ENCODE data around the gene LYPLAL1. TPM values are rescaled to one million over a fixed set of nuclear protein-coding genes. Genes with fewer than 3 reads are reported as not detected.

LYPLAL1 gene
- total and polyA plus RNA-seq, 2 of the 13 experiments (the other 11 are each of a cell fraction or from before 2014, with no cell fraction given) = 17.0 to 31.6 TPM

- no peak overlapping the region for H3K4me3 ChIP-seq (replicated peaks in 1 of 3; ENCODE audit: insufficient read depth in 1 of 3, low read depth in 2 of 3, low read length in 3 of 3)
- ATAC-seq (no peak), FAIRE-seq (no peak), DNase-seq (ENCODE audit: low spot score) (no peak)
- 25% methylated on average over 1 of the region's 1 CpG for WGBS (ENCODE audit: low lambda C conversion rate)
- H3K36me3 ChIP-seq (replicated peaks in 1 of 2; ENCODE audit: control insufficient read depth in 1 of 2, insufficient read depth in 2 of 2, low read length in 2 of 2) = no peaks in the 10 kb centered on the region
- H3K4me1 ChIP-seq (ENCODE audit: insufficient read depth, low read length) = no peaks in the 10 kb centered on the region
- no peaks in the 10 kb centered on the region for H3K79me2 ChIP-seq (ENCODE audit: insufficient read depth, low read length)
- no TSS peak for BruUV-seq (replicated peaks)
- ChIA-PET POLR2A (no interaction called here), CTCF (ENCODE audit: low intra/inter-chr PET ratio, low total read pairs) (no interaction called here)
- no peak overlapping the region for H2AFZ ChIP-seq (ENCODE audit: low read length)
- in situ Hi-C loops (cut with HindIII; ENCODE audit: extremely low pct_ligation_motif_present, low pct_unique_long_range_greater_than_20kb) (no loop called here), intact Hi-C loops (cut with micrococcal nuclease; ENCODE audit: unreplicated experiment) (no loop called here)
- TF ChIP-seq ZFP41 (CRISPR knock-in tag; IDR thresholded peaks at IDR 0.05; ENCODE audit: borderline replicate concordance) = no peak
- no peak for TF ChIP-seq ZNF292 (CRISPR knock-in tag; IDR thresholded peaks at IDR 0.05; ENCODE audit: borderline replicate concordance, low read depth)
- no peak for TF ChIP-seq DDIT3 (CRISPR knock-in tag; IDR thresholded peaks at IDR 0.05)
- H4K20me1 ChIP-seq (ENCODE audit: insufficient read depth, low read length) = no peaks in the 10 kb centered on the region
- no peaks in the 10 kb centered on the region for H3K27me3 ChIP-seq (ENCODE audit: control insufficient read depth in 1 of 2, insufficient read depth in 2 of 2, low read length in 2 of 2)
- no peak overlapping the region for H3K4me2 ChIP-seq (ENCODE audit: low read depth, low read length)
- no peak overlapping the region for H3K27ac ChIP-seq (ENCODE audit: extremely low read length, insufficient read depth, low read length)
- no peaks in the 10 kb centered on the region for H3K9me3 ChIP-seq (ENCODE audit: low read length)
- H3K9ac ChIP-seq (ENCODE audit: insufficient read depth, low read depth, low read length) = no peak overlapping the region
Measured at GRCh38 chr1:219155135-219155534, 18.5 kb upstream of the LYPLAL1 start.

GRCh38 chr1:219159946-219160645 is 13.6 kb upstream of the LYPLAL1 start:
- intact Hi-C loops (cut with micrococcal nuclease; ENCODE audit: unreplicated experiment) = no loop called here
- CTCF ChIA-PET (ENCODE audit: low intra/inter-chr PET ratio, low total read pairs) = no interaction called here
- no peak overlapping the region for H3K4me2 ChIP-seq (ENCODE audit: low read depth, low read length)
- H2AFZ ChIP-seq (ENCODE audit: low read length) = no peak overlapping the region
- FAIRE-seq = no peak
- H4K20me1 ChIP-seq (ENCODE audit: insufficient read depth, low read length) = no peaks in the 10 kb centered on the region
- POLR2A ChIA-PET = no interaction called here
- in situ Hi-C loops (cut with HindIII; ENCODE audit: extremely low pct_ligation_motif_present, low pct_unique_long_range_greater_than_20kb) = no loop called here
- 16% methylated on average over 4 of the region's 4 CpGs for WGBS (ENCODE audit: low lambda C conversion rate)
- no peak overlapping the region for H3K4me3 ChIP-seq (replicated peaks in 1 of 3; ENCODE audit: insufficient read depth in 1 of 3, low read depth in 2 of 3, low read length in 3 of 3)
- H3K9ac ChIP-seq (ENCODE audit: insufficient read depth, low read depth, low read length) = no peak overlapping the region
- ATAC-seq = no peak
- H3K27me3 ChIP-seq (ENCODE audit: control insufficient read depth in 1 of 2, insufficient read depth in 2 of 2, low read length in 2 of 2) = no peaks in the 10 kb centered on the region
- no TSS peak for BruUV-seq (replicated peaks)
- no peaks in the 10 kb centered on the region for H3K36me3 ChIP-seq (replicated peaks in 1 of 2; ENCODE audit: control insufficient read depth in 1 of 2, insufficient read depth in 2 of 2, low read length in 2 of 2)
- H3K79me2 ChIP-seq (ENCODE audit: insufficient read depth, low read length) = no peaks in the 10 kb centered on the region
- no peak overlapping the region for H3K27ac ChIP-seq (ENCODE audit: extremely low read length, insufficient read depth, low read length)
- no peaks in the 10 kb centered on the region for H3K4me1 ChIP-seq (ENCODE audit: insufficient read depth, low read length)
- no peak for DNase-seq (ENCODE audit: low spot score)
- H3K9me3 ChIP-seq (ENCODE audit: low read length) = no peaks in the 10 kb centered on the region
- TF ChIP-seq ADNP (CRISPR knock-in tag; IDR thresholded peaks at IDR 0.05) (no peak), ELF3 (CRISPR knock-in tag; IDR thresholded peaks at IDR 0.05) (no peak), ZSCAN29 (CRISPR knock-in tag; conservative IDR thresholded peaks at IDR 0.05) (no peak), ZNF775 (CRISPR knock-in tag; IDR thresholded peaks at IDR 0.05; ENCODE audit: borderline replicate concordance) (no peak), NFATC3 (CRISPR knock-in tag; IDR thresholded peaks at IDR 0.05) (no peak), HMGXB4 (CRISPR knock-in tag; IDR thresholded peaks at IDR 0.05; ENCODE audit: borderline replicate concordance in 1 of 2, low read depth in 1 of 2) (no peak), SKI (IDR thresholded peaks at IDR 0.05; ENCODE audit: partially characterized antibody) (no peak), ZNF891 (CRISPR knock-in tag; IDR thresholded peaks at IDR 0.05) (no peak), FOXP1 (IDR thresholded peaks at IDR 0.05) (no peak), FOXP1 (CRISPR knock-in tag; IDR thresholded peaks at IDR 0.05) (no peak), ZBTB14 (CRISPR knock-in tag; IDR thresholded peaks at IDR 0.05) (no peak), ZNF362 (CRISPR knock-in tag; IDR thresholded peaks at IDR 0.05; ENCODE audit: borderline replicate concordance) (no peak)
